Upper lobe of left lung (tissue), 4 donors: ENCODE results near the gene XRCC4.

Experiments used
- CTCF ChIP-seq, 6 experiments: fragments of 450-650 bp in 4 of 6; fragments of 200-600 bp in 2 of 6; sonication (generic) in 2 of 6; IDR thresholded peaks; one replicate each; pipeline ENCODE4 v1.5.1; 2016 to 2019; ENCODE audit warnings: antibody characterized with exemption in 6 of 6
- POLR2A ChIP-seq, 4 donors: fragments of 450-650 bp; IDR thresholded peaks; one replicate each; pipeline ENCODE4 v1.5.1; 2016 to 2017; ENCODE audit warnings: antibody characterized with exemption in 4 of 4, mild to moderate bottlenecking in 2 of 4

DNA sequence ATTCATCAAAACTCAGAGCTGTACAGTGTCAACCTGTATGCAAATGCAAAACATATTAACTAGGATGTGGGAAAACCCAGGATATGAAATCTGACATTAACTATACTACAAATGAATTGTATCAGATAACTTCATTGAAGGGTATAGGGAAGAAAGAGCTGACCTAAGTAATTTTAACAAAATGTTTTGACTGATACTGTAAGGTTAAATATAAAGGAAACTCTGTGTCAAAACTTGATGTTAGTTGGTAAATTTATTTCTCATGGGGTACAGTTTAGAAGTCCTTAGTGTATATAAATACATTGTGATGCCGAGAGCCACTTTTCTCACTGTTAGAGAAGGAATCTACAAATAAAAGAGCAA lies 316.1 kb downstream of the XRCC4 start:
- TF ChIP-seq POLR2A (IDR thresholded peaks at IDR 0.05) = no peak
- TF ChIP-seq CTCF (IDR thresholded peaks at IDR 0.05) = no peak
